Mesothelial cell of epicardium (in vitro differentiated cells): ENCODE data around the gene TNN. TPM values are rescaled to one million over a fixed set of nuclear protein-coding genes. Genes with fewer than 3 reads are reported as not detected.

Experiments used
- DNase-seq, 2 experiments: peaks; one replicate each; pipeline ENCODE4 v3.0.0; 2021; ENCODE audit warnings: low spot score in 2 of 2; ENCODE audit not compliant: unreplicated experiment in 2 of 2
- H3K27ac Mint-ChIP-seq: 2 replicates; pipeline ENCODE4 v1.8.0; 2021; ENCODE audit warnings: mixed read lengths
- H3K27me3 Mint-ChIP-seq: 2 replicates; pipeline ENCODE4 v1.8.0; 2021; ENCODE audit warnings: low read depth, mixed read lengths
- H3K36me3 Mint-ChIP-seq: 2 replicates; pipeline ENCODE4 v1.8.0; 2021; ENCODE audit warnings: mixed read lengths
- H3K4me1 Mint-ChIP-seq: 2 replicates; pipeline ENCODE4 v1.8.0; 2021; ENCODE audit warnings: mixed read lengths
- H3K4me3 Mint-ChIP-seq: 2 replicates; pipeline ENCODE4 v1.8.0; 2021; ENCODE audit warnings: mild to moderate bottlenecking, moderate library complexity, mixed read lengths
- H3K9me3 Mint-ChIP-seq: 2 replicates; pipeline ENCODE4 v1.8.0; 2021; ENCODE audit warnings: mixed read lengths
- CTCF ChIP-seq: fragments of 200-600 bp; sonication (generic); IDR thresholded peaks from one replicate; pipeline ENCODE4 v1.5.0; 2021; ENCODE audit warnings: antibody characterized with exemption; ENCODE audit not compliant: unreplicated experiment
- total RNA-seq: library from RNA; stranded (reverse); gene quantifications from 3 replicates; pipeline ENCODE4 v1.2.1, GENCODE V29; 2021

Gene TNN
- total RNA-seq, 1 donor from 2014 or later = 2.0 TPM

- H3K4me3 Mint-ChIP-seq = no peak overlapping the region
- H3K9me3 Mint-ChIP-seq = no peaks in the 10 kb centered on the region
- H3K27ac Mint-ChIP-seq = no peak overlapping the region
- TF ChIP-seq CTCF = no peak
- H3K27me3 Mint-ChIP-seq = no peaks in the 10 kb centered on the region
- no peak for DNase-seq
- H3K4me1 Mint-ChIP-seq = peaks cover 5% of the 10 kb centered on the region
- no peaks in the 10 kb centered on the region for H3K36me3 Mint-ChIP-seq
Measured at GRCh38 chr1:175124861-175125260, 57.2 kb downstream of the TNN start.

- Mint-ChIP-seq H3K36me3 (no peaks in the 10 kb centered on the region), H3K27me3 (no peaks in the 10 kb centered on the region), H3K27ac (no peak overlapping the region), H3K4me1 (peaks cover 9% of the 10 kb centered on the region), H3K4me3 (no peak overlapping the region), H3K9me3 (no peaks in the 10 kb centered on the region)
- DNase-seq = no peak
- no peak for TF ChIP-seq CTCF
Measured at GRCh38 chr1:175126347-175126746, 58.7 kb downstream of the TNN start.

DNA sequence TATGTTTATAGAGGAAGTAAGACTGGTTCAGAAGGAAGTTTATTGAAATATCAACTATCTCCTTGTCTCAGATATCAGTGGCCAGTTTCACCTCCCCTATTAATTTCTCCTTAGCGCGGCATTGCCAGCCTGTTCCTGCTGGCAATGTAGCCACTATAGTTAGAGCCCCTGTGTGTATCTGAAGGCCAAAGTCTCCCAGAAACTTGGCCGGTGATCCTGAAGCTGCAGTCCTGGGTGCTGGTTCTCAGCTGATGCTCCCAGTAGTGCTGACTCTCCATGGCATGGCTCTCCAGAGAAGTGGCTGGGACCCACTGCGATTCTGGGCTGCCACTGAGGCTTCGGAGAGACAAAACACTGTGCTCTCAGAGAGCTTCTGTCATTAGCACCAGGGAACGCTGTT is 59.9 kb downstream of the TNN start:
- Mint-ChIP-seq H3K9me3 (no peaks in the 10 kb centered on the region), H3K4me1 (peaks cover 9% of the 10 kb centered on the region), H3K27ac (no peak overlapping the region), H3K27me3 (no peaks in the 10 kb centered on the region), H3K4me3 (no peak overlapping the region), H3K36me3 (no peaks in the 10 kb centered on the region)
- no peak for TF ChIP-seq CTCF
- no peak for DNase-seq

GRCh38 chr1:175128523-175128922 is 60.9 kb downstream of the TNN start:
- H3K4me3 Mint-ChIP-seq = no peak overlapping the region
- H3K9me3 Mint-ChIP-seq = no peaks in the 10 kb centered on the region
- peaks cover 3% of the 10 kb centered on the region for H3K27me3 Mint-ChIP-seq
- no peak overlapping the region for H3K27ac Mint-ChIP-seq
- no peak for TF ChIP-seq CTCF
- H3K36me3 Mint-ChIP-seq = no peaks in the 10 kb centered on the region
- no peak for DNase-seq
- peaks cover 9% of the 10 kb centered on the region for H3K4me1 Mint-ChIP-seq

GRCh38 chr1:175129182-175129581 is 61.5 kb downstream of the TNN start:
- no peak for TF ChIP-seq CTCF
- H3K4me3 Mint-ChIP-seq = no peak overlapping the region
- peaks cover 9% of the 10 kb centered on the region for H3K4me1 Mint-ChIP-seq
- H3K9me3 Mint-ChIP-seq = no peaks in the 10 kb centered on the region
- no peak for DNase-seq
- H3K27ac Mint-ChIP-seq = no peak overlapping the region
- H3K27me3 Mint-ChIP-seq = peaks cover 6% of the 10 kb centered on the region
- no peaks in the 10 kb centered on the region for H3K36me3 Mint-ChIP-seq

GRCh38 chr1:175129644-175129996 is 62.0 kb downstream of the TNN start:
- Mint-ChIP-seq H3K27me3 (peaks cover 8% of the 10 kb centered on the region), H3K4me3 (no peak overlapping the region), H3K4me1 (peaks cover 9% of the 10 kb centered on the region)

More at GRCh38 chr1:175129644-175129996, 62.0 kb downstream of the TNN start:
- no peaks in the 10 kb centered on the region for H3K36me3 Mint-ChIP-seq
- no peak for TF ChIP-seq CTCF
- H3K27ac Mint-ChIP-seq = peak overlapping the region; percentile 2
- H3K9me3 Mint-ChIP-seq = no peaks in the 10 kb centered on the region
- DNase-seq = no peak
